HEK293 (cell line): ENCODE data around the gene WSCD2.

Source experiments
- CTCF ChIA-PET: fragments of 350-600 bp; formaldehyde crosslinking; extraction: SDS; loops from one replicate; lab custom pipeline; 2021; ENCODE audit warnings: antibody characterized with exemption; lab: Yijun Ruan, JAX
- POLR2A ChIA-PET: fragments of 300-600 bp; formaldehyde crosslinking; extraction: SDS; loops from one replicate; lab custom pipeline; 2020; ENCODE audit warnings: antibody characterized with exemption, inconsistent platforms; lab: Yijun Ruan, JAX
- H3K27ac ChIP-seq: fragments of 200-500 bp; sonication (Bioruptor generic); 2 replicates; pipeline ENCODE4 v1.5.1; 2014; ENCODE audit warnings: low read depth, low read length, control low read depth, inconsistent platforms; ENCODE audit errors: extremely low read depth
- H3K36me3 ChIP-seq, 2 experiments: fragments of 200-500 bp in 1 of 2; sonication (Bioruptor generic) in 1 of 2; 1 replicate in 1 of 2; 2 replicates in 1 of 2; pipeline ENCODE4 v1.5.1; 2014 to 2017; ENCODE audit warnings: inconsistent platforms in 2 of 2, low read length in 2 of 2; ENCODE audit not compliant: control insufficient read depth in 2 of 2, insufficient read depth in 1 of 2
- H3K4me1 ChIP-seq: fragments of 200-500 bp; sonication (Bioruptor generic); 2 replicates; pipeline ENCODE4 v1.5.1; 2014; ENCODE audit warnings: mild to moderate bottlenecking, low read length, inconsistent platforms; ENCODE audit not compliant: control insufficient read depth, insufficient read depth
- H3K4me3 ChIP-seq: 2 replicates; pipeline ENCODE4 v1.5.1; 2011; ENCODE audit warnings: low read depth, mild to moderate bottlenecking, control low read depth, low read length, moderate library complexity
- H3K9me3 ChIP-seq: fragments of 200-500 bp; sonication (Bioruptor generic); 2 replicates; pipeline ENCODE4 v1.5.1; 2014; ENCODE audit warnings: low read depth, low read length, inconsistent platforms; ENCODE audit not compliant: control insufficient read depth, insufficient read depth
- EGR2 ChIP-seq: fragments of 450-650 bp; formaldehyde crosslinking; IDR thresholded peaks from 2 replicates; pipeline ENCODE4 v1.5.1; 2016; ENCODE audit warnings: low read depth, missing biosample characterization, missing genetic modification characterization
- KLF7 ChIP-seq: fragments of 450-650 bp; formaldehyde crosslinking; IDR thresholded peaks from 2 replicates; pipeline ENCODE4 v1.5.1; 2016; ENCODE audit warnings: missing biosample characterization, missing genetic modification characterization, borderline replicate concordance
- MYNN ChIP-seq: fragments of 450-650 bp; formaldehyde crosslinking; IDR thresholded peaks from 2 replicates; pipeline ENCODE4 v1.5.1; 2016; ENCODE audit warnings: missing biosample characterization, missing genetic modification characterization, borderline replicate concordance
- ZBTB1 ChIP-seq: fragments of 450-650 bp; formaldehyde crosslinking; IDR thresholded peaks from 2 replicates; pipeline ENCODE4 v1.5.1; 2016; ENCODE audit warnings: missing biosample characterization, missing genetic modification characterization
- ZNF157 ChIP-seq: fragments of 450-650 bp; formaldehyde crosslinking; IDR thresholded peaks from 2 replicates; pipeline ENCODE4 v1.5.1; 2016; ENCODE audit warnings: missing biosample characterization, missing genetic modification characterization
- ZNF214 ChIP-seq: fragments of 450-650 bp; formaldehyde crosslinking; IDR thresholded peaks from 2 replicates; pipeline ENCODE4 v1.5.1; 2017; ENCODE audit warnings: missing biosample characterization, mild to moderate bottlenecking, missing genetic modification characterization, borderline replicate concordance
- ZNF221 ChIP-seq: fragments of 450-650 bp; formaldehyde crosslinking; IDR thresholded peaks from 2 replicates; pipeline ENCODE4 v1.5.1; 2017; ENCODE audit warnings: missing biosample characterization, missing genetic modification characterization, borderline replicate concordance
- ZNF324 ChIP-seq: fragments of 450-650 bp; formaldehyde crosslinking; IDR thresholded peaks from 2 replicates; pipeline ENCODE4 v1.5.1; 2016; ENCODE audit warnings: missing biosample characterization, missing genetic modification characterization
- ZNF366 ChIP-seq: fragments of 450-650 bp; formaldehyde crosslinking; conservative IDR thresholded peaks from 2 replicates; pipeline ENCODE4 v1.5.1; 2016; ENCODE audit warnings: missing biosample characterization, missing genetic modification characterization
- ZNF426 ChIP-seq: fragments of 450-650 bp; formaldehyde crosslinking; IDR thresholded peaks from 2 replicates; pipeline ENCODE4 v1.5.1; 2017; ENCODE audit warnings: missing biosample characterization, missing genetic modification characterization, mild to moderate bottlenecking, inconsistent platforms, moderate library complexity
- ZNF473 ChIP-seq: fragments of 450-650 bp; formaldehyde crosslinking; IDR thresholded peaks from 2 replicates; pipeline ENCODE4 v1.5.1; 2017; ENCODE audit warnings: missing biosample characterization, missing genetic modification characterization
- ZNF48 ChIP-seq: fragments of 450-650 bp; formaldehyde crosslinking; IDR thresholded peaks from 2 replicates; pipeline ENCODE4 v1.5.1; 2016; ENCODE audit warnings: missing biosample characterization, missing genetic modification characterization
- ZNF843 ChIP-seq: fragments of 450-650 bp; formaldehyde crosslinking; IDR thresholded peaks from 2 replicates; pipeline ENCODE4 v1.5.1; 2016; ENCODE audit warnings: missing biosample characterization, missing genetic modification characterization
- TF ChIP-seq, protein P1 (sequence below): fragments of 450-650 bp; formaldehyde crosslinking; IDR thresholded peaks from 2 replicates; pipeline ENCODE4 v1.5.1; 2016; ENCODE audit warnings: missing biosample characterization, missing genetic modification characterization, borderline replicate concordance
- TF ChIP-seq, protein P2 (sequence below): fragments of 450-650 bp; IDR thresholded peaks from 2 replicates; pipeline ENCODE4 v1.5.1; 2018; ENCODE audit warnings: missing biosample characterization, missing genetic modification characterization
- TF ChIP-seq, protein P3 (sequence below): fragments of 450-650 bp; formaldehyde crosslinking; IDR thresholded peaks from 2 replicates; pipeline ENCODE4 v1.5.1; 2017; ENCODE audit warnings: missing biosample characterization, missing genetic modification characterization
- TF ChIP-seq, protein P4 (sequence below): fragments of 450-650 bp; formaldehyde crosslinking; IDR thresholded peaks from 2 replicates; pipeline ENCODE4 v1.5.1; 2016; ENCODE audit warnings: missing biosample characterization, missing genetic modification characterization

Gene WSCD2

DNA sequence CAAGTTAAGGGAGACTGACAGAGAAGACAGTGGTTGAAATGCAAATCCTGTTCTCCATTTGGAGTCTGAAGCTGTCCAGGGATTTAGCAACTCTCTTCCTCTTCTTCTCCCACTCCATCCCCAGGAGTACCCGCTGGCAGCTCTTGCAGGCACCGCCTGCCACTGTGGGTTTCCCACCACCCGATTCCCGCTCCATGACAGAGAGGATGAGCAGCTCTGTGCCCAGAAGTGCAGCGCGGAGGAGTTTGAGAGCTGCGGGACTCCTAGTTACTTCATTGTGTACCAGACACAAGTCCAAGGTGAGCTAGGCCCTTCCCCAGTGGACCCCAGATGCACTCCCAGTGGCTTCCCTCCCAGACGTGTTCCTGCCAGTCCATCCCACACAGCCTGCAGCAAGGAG, 97.8 kb downstream of the WSCD2 start:
- H3K36me3 ChIP-seq = no peaks in the 10 kb centered on the region
- ChIA-PET CTCF (no interaction called here), POLR2A (no interaction called here)
- no peaks in the 10 kb centered on the region for H3K9me3 ChIP-seq
- TF ChIP-seq ZNF473 (tag by site-specific recombination) (no peak), ZNF48 (tag by site-specific recombination) (no peak), KLF7 (no peak)
- TF ChIP-seq, protein P1, sequence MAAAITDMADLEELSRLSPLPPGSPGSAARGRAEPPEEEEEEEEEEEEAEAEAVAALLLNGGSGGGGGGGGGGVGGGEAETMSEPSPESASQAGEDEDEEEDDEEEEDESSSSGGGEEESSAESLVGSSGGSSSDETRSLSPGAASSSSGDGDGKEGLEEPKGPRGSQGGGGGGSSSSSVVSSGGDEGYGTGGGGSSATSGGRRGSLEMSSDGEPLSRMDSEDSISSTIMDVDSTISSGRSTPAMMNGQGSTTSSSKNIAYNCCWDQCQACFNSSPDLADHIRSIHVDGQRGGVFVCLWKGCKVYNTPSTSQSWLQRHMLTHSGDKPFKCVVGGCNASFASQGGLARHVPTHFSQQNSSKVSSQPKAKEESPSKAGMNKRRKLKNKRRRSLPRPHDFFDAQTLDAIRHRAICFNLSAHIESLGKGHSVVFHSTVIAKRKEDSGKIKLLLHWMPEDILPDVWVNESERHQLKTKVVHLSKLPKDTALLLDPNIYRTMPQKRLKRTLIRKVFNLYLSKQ (tag by site-specific recombination) = no peak
- no peaks in the 10 kb centered on the region for H3K4me1 ChIP-seq
- no peak overlapping the region for H3K27ac ChIP-seq
- H3K4me3 ChIP-seq = no peak overlapping the region

DNA sequence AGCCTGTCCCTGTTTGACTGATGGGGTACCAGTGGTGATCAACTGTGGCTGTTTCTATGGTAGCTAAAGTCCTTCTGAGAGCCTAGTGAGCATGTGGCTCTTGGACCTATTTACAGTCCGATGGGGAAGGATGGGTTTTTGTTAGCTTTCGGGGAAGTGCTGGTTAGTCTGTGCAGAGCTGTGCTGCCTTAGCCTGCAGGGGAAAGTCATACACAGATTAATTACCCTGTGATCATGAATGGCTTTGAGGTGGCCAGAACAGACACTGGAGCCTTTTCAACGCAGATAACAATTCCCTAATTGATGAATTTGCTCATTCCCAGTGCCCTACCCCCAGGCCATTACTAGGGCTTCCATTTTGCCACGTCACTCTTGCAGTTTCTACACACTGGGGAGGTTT, 99.7 kb downstream of the WSCD2 start:
- CTCF ChIA-PET = interaction anchor here (0.6 kb wide), 1 partner anchor 238 kb away, joined by 3 read pairs; no protein-coding TSS in a partner anchor
- no peak overlapping the region for H3K4me3 ChIP-seq

DNA sequence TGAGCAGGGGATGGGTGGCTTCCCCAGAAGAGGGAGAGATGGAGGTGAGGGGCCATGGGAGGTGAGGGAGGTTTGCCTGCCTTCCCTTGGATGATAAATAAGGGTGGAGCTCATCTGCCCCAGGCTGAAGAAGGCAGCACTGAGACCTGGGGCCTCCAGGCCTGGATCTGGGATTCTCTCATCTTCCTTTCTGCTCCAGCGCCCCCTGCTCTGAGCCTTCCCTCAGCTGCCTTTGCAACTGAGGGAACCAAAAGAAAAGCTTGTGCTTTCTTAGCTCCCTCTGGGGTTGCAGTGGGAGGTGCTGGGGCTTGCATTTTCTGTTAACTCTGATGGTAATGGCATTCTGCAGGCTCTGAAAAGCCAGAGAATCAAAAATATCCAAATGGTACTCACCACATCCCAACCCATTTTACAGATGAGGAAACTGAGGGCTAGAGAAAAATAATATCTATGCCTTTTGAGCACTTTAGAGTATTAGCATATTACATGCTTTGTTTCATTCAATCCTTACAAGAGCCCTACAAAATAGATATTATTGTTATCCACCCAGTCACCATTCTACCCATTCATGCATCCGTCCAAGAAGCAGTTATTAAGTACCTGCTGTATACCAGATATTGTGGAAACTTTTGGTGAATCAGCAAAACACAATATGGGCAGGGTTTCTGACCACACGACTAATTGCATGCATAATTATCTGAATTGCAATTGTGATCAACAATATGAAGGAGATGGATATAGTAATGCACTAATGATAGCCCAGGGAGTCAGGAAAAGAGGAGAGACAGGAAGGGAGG, 102.2 kb downstream of the WSCD2 start:
- ChIA-PET POLR2A (interaction anchor here (0.6 kb wide), 1 partner anchor 903 kb away, joined by 3 read pairs; no protein-coding TSS in a partner anchor), CTCF (interaction anchor here (0.7 kb wide), 1 partner anchor 264 kb away, joined by 4 read pairs; no protein-coding TSS in a partner anchor)
- no peak for TF ChIP-seq MYNN (tag by site-specific recombination)
- no peak for TF ChIP-seq ZNF426
- no peak for TF ChIP-seq ZNF221 (tag by site-specific recombination)
- 0 out of 2 replicates have a peak, but pooled peaks have one; percentile 17 for TF ChIP-seq ZNF366 (tag by site-specific recombination)
- TF ChIP-seq ZNF214 (tag by site-specific recombination) = no peak
- Histone ChIP-seq H3K36me3 (no peaks in the 10 kb centered on the region), H3K4me3 (no peak overlapping the region), H3K4me1 (no peaks in the 10 kb centered on the region), H3K9me3 (no peaks in the 10 kb centered on the region), H3K27ac (no peak overlapping the region)

More for the DNA sequence above, 99.7 kb downstream of the WSCD2 start:
- no peak overlapping the region for H3K27ac ChIP-seq
- TF ChIP-seq EGR2 (tag by site-specific recombination) = no peak
- TF ChIP-seq ZNF843 (tag by site-specific recombination) = no peak
- no peak for TF ChIP-seq ZBTB1
- TF ChIP-seq, protein P2, sequence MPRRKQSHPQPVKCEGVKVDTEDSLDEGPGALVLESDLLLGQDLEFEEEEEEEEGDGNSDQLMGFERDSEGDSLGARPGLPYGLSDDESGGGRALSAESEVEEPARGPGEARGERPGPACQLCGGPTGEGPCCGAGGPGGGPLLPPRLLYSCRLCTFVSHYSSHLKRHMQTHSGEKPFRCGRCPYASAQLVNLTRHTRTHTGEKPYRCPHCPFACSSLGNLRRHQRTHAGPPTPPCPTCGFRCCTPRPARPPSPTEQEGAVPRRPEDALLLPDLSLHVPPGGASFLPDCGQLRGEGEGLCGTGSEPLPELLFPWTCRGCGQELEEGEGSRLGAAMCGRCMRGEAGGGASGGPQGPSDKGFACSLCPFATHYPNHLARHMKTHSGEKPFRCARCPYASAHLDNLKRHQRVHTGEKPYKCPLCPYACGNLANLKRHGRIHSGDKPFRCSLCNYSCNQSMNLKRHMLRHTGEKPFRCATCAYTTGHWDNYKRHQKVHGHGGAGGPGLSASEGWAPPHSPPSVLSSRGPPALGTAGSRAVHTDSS (tag by site-specific recombination) = no peak
- TF ChIP-seq, protein P3, sequence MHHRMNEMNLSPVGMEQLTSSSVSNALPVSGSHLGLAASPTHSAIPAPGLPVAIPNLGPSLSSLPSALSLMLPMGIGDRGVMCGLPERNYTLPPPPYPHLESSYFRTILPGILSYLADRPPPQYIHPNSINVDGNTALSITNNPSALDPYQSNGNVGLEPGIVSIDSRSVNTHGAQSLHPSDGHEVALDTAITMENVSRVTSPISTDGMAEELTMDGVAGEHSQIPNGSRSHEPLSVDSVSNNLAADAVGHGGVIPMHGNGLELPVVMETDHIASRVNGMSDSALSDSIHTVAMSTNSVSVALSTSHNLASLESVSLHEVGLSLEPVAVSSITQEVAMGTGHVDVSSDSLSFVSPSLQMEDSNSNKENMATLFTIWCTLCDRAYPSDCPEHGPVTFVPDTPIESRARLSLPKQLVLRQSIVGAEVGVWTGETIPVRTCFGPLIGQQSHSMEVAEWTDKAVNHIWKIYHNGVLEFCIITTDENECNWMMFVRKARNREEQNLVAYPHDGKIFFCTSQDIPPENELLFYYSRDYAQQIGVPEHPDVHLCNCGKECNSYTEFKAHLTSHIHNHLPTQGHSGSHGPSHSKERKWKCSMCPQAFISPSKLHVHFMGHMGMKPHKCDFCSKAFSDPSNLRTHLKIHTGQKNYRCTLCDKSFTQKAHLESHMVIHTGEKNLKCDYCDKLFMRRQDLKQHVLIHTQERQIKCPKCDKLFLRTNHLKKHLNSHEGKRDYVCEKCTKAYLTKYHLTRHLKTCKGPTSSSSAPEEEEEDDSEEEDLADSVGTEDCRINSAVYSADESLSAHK (tag by site-specific recombination) = no peak
- TF ChIP-seq ZNF324 (tag by site-specific recombination) = no peak
- no peak for TF ChIP-seq ZNF157 (tag by site-specific recombination)
- no peak for TF ChIP-seq ZNF366 (tag by site-specific recombination)
- TF ChIP-seq, protein P4, sequence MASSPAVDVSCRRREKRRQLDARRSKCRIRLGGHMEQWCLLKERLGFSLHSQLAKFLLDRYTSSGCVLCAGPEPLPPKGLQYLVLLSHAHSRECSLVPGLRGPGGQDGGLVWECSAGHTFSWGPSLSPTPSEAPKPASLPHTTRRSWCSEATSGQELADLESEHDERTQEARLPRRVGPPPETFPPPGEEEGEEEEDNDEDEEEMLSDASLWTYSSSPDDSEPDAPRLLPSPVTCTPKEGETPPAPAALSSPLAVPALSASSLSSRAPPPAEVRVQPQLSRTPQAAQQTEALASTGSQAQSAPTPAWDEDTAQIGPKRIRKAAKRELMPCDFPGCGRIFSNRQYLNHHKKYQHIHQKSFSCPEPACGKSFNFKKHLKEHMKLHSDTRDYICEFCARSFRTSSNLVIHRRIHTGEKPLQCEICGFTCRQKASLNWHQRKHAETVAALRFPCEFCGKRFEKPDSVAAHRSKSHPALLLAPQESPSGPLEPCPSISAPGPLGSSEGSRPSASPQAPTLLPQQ (tag by site-specific recombination) = no peak
- no peaks in the 10 kb centered on the region for H3K9me3 ChIP-seq
- POLR2A ChIA-PET = no interaction called here
- no peaks in the 10 kb centered on the region for H3K4me1 ChIP-seq
- H3K36me3 ChIP-seq = no peaks in the 10 kb centered on the region
